AG04450 (cell line): Measurements from ENCODE around the gene LDLRAD2. TPM values are rescaled to one million over a fixed set of nuclear protein-coding genes. Genes with fewer than 3 reads are reported as not detected.

ENCODE experiments used
- CTCF ChIA-PET: fragments of 300-600, 350-600 bp; formaldehyde crosslinking; extraction: SDS; loops from one replicate; lab custom pipeline; 2022; ENCODE audit warnings: antibody characterized with exemption, inconsistent platforms; lab: Charles Lee
- POLR2A ChIA-PET: fragments of 350-600 bp; formaldehyde crosslinking; extraction: SDS; loops from one replicate; lab custom pipeline; 2021; ENCODE audit warnings: antibody characterized with exemption, inconsistent platforms; lab: Yijun Ruan, JAX
- DNase-seq: peaks from one replicate; pipeline ENCODE4 v3.0.0-alpha.2; 2011; ENCODE audit warnings: low read depth, low spot score
- H3K27ac ChIP-seq: one replicate; pipeline ENCODE4 v1.5.1; 2012; ENCODE audit warnings: low read depth, low read length, control low read depth
- H3K27me3 ChIP-seq: one replicate; pipeline ENCODE4 v1.6.0; 2012; ENCODE audit warnings: low read length; ENCODE audit not compliant: control insufficient read depth, insufficient read depth
- H3K4me3 ChIP-seq: 2 replicates; pipeline ENCODE4 v1.5.1; 2011; ENCODE audit warnings: mild to moderate bottlenecking, low read depth, low read length, control low read depth
- H3K9me3 ChIP-seq: 2 replicates; pipeline ENCODE4 v1.5.1; 2012; ENCODE audit warnings: low read length; ENCODE audit not compliant: control insufficient read depth, insufficient read depth
- polyA plus RNA-seq: library from polyadenylated mRNA; depleted of rRNA; stranded (reverse); fragments of >200 nt; gene quantifications from 2 replicates; pipeline ENCODE4 v1.2.3, GENCODE V29; 2011; rRNA removed
- TF ChIP-seq, protein P1 (sequence below): IDR thresholded peaks from 2 replicates; pipeline ENCODE4 v1.5.1; 2011; ENCODE audit warnings: low read depth, low read length, control low read depth, inconsistent platforms

LDLRAD2 gene
- polyA plus RNA-seq, 1 experiment = 0.05 TPM

DNA sequence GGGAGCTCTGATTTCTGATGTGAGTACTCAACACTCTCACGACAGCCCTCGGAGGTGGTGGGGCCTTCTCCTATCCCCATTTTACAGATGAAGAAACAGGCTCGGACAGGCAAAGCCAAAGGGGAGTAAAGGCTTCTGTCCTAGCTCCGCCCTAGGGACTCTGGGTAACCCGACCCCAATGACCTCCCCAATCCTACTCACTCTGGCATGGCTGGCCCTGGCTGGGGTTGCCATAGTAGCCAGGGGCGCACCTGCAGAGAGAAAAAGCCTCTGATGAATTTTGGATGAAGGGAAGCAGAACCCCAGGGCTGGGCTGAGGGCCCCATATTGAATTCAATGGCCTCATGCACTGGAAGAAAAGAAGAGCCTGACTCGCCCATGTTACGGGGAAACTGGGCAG is 61.1 kb downstream of the LDLRAD2 start:
- DNase-seq = no peak
- TF ChIP-seq, protein P1, sequence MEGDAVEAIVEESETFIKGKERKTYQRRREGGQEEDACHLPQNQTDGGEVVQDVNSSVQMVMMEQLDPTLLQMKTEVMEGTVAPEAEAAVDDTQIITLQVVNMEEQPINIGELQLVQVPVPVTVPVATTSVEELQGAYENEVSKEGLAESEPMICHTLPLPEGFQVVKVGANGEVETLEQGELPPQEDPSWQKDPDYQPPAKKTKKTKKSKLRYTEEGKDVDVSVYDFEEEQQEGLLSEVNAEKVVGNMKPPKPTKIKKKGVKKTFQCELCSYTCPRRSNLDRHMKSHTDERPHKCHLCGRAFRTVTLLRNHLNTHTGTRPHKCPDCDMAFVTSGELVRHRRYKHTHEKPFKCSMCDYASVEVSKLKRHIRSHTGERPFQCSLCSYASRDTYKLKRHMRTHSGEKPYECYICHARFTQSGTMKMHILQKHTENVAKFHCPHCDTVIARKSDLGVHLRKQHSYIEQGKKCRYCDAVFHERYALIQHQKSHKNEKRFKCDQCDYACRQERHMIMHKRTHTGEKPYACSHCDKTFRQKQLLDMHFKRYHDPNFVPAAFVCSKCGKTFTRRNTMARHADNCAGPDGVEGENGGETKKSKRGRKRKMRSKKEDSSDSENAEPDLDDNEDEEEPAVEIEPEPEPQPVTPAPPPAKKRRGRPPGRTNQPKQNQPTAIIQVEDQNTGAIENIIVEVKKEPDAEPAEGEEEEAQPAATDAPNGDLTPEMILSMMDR = no peak
- Histone ChIP-seq H3K27me3 (no peaks in the 10 kb centered on the region), H3K27ac (no peak overlapping the region), H3K9me3 (no peaks in the 10 kb centered on the region), H3K4me3 (no peak overlapping the region)
- ChIA-PET CTCF (no interaction called here), POLR2A (no interaction called here)

DNA sequence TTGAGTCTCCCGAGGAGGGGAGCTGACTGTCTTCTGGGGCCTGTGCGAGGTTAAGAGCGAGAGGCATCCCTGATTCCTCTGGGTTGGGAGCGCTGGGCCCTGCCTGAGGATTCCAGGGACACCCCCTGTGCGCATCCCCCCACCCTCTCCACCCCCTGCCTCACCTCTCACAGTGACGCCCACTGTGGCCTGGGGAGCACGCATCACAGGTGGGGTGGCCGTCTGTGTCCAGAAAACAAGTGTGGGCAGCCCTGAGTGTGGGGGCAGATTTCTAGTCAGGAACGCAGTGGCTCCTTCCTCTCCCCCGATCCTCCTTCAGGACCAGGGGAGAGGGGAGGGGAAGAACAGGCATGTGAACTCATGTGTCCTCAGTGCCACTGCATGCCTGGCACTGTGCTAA is 61.7 kb downstream of the LDLRAD2 start:
- TF ChIP-seq, protein P1 = no peak
- POLR2A ChIA-PET = no interaction called here

DNA sequence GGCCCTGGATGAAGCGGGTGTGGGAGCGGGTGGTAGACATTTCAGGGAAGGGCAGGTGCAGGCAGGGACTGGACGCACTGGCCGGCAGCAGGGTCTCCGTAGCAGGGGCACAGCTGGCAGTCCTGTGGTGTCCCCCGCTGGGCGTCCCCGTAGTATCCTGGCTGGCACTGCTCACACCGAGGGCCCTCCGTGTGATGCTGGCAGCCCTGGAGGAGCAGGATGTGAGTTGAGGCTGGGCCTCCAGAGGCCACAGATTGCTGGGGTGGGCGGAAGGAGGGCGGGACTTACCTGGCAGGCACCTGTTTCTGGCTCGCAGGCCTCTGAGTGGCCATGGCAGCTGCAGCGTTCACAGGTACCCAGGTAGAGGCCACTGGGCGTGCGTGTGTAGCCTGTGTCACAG is 62.3 kb downstream of the LDLRAD2 start:
- POLR2A ChIA-PET = no interaction called here
- no peak for DNase-seq
- Histone ChIP-seq H3K27me3 (no peaks in the 10 kb centered on the region), H3K4me3 (no peak overlapping the region), H3K9me3 (no peaks in the 10 kb centered on the region), H3K27ac (no peak overlapping the region)
- CTCF ChIA-PET = no interaction called here
- TF ChIP-seq, protein P1 = no peak

More for the DNA sequence above, 61.7 kb downstream of the LDLRAD2 start:
- no peak for DNase-seq
- Histone ChIP-seq H3K9me3 (no peaks in the 10 kb centered on the region), H3K4me3 (no peak overlapping the region), H3K27ac (no peak overlapping the region), H3K27me3 (no peaks in the 10 kb centered on the region)
- CTCF ChIA-PET = no interaction called here

Other genes starting within 250 kb of the LDLRAD2 start
- 0.14 and 0.15 TPM in 2 replicates for gene RAP1GAP, start 142.9 kb upstream of the LDLRAD2 start, polyA plus RNA-seq
- gene USP48, start 29.1 kb upstream of the LDLRAD2 start, polyA plus RNA-seq = 30.6 and 43.6 TPM in 2 replicates
- 9.7 and 13.2 TPM in 2 replicates for gene HSPG2, start 125.0 kb downstream of the LDLRAD2 start, polyA plus RNA-seq
- not detected in 2 replicates for gene CELA3B, start 164.8 kb downstream of the LDLRAD2 start, polyA plus RNA-seq
- gene CELA3A, start 189.4 kb downstream of the LDLRAD2 start, polyA plus RNA-seq = not detected in 2 replicates
- 345 and 400 TPM in 2 replicates for gene CDC42, start 240.4 kb downstream of the LDLRAD2 start, polyA plus RNA-seq